IMR-90 (cell line): ENCODE measurements around the gene CCDC88C.

Experiments used
- CTCF ChIP-seq: conservative IDR thresholded peaks from 2 replicates; pipeline ENCODE4 v1.5.1; 2012; ENCODE audit warnings: mild to moderate bottlenecking, low read depth, low read length, improper control_type of control experiment
- MAZ ChIP-seq: IDR thresholded peaks from 2 replicates; pipeline ENCODE4 v1.6.1; 2012; ENCODE audit warnings: low read depth, mild to moderate bottlenecking, low read length, improper control_type of control experiment, moderate library complexity, borderline replicate concordance
- MXI1 ChIP-seq: IDR thresholded peaks from 2 replicates; pipeline ENCODE4 v1.6.1; 2012; ENCODE audit warnings: low read depth, mild to moderate bottlenecking, low read length, moderate library complexity, borderline replicate concordance
- POLR2A ChIP-seq: IDR thresholded peaks from 2 replicates; pipeline ENCODE4 v1.6.1; 2012; ENCODE audit warnings: mild to moderate bottlenecking, low read depth, low read length
- RAD21 ChIP-seq: IDR thresholded peaks from 2 replicates; pipeline ENCODE4 v1.6.1; 2012; ENCODE audit warnings: low read length, improper control_type of control experiment
- RCOR1 ChIP-seq: IDR thresholded peaks from 2 replicates; pipeline ENCODE4 v1.6.1; 2012; ENCODE audit warnings: mild to moderate bottlenecking, low read length, improper control_type of control experiment; ENCODE audit not compliant: insufficient replicate concordance
- RFX5 ChIP-seq: IDR thresholded peaks from 2 replicates; pipeline ENCODE4 v1.8.0; 2012; ENCODE audit warnings: low read depth, mild to moderate bottlenecking, low read length, moderate library complexity
- SMC3 ChIP-seq: fragments of 150-350 bp; IDR thresholded peaks from 2 replicates; pipeline ENCODE4 v1.6.1; 2016; ENCODE audit warnings: low read depth, mild to moderate bottlenecking, antibody characterized with exemption, low read length, moderate library complexity
- USF2 ChIP-seq: fragments of 150-350 bp; IDR thresholded peaks from 2 replicates; pipeline ENCODE4 v1.6.1; 2017; ENCODE audit warnings: mild to moderate bottlenecking, antibody characterized with exemption, low read length, low read depth

- TF ChIP-seq POLR2A = no peak
- no peak for TF ChIP-seq CTCF
- TF ChIP-seq RAD21 = no peak
- no peak for TF ChIP-seq USF2
- TF ChIP-seq MAZ = no peak
- TF ChIP-seq RFX5 = no peak
- TF ChIP-seq SMC3 = no peak
- TF ChIP-seq MXI1 = no peak
- TF ChIP-seq RCOR1 = no peak
Measured at GRCh38 chr14:91409928-91410718, 7.5 kb downstream of the CCDC88C start.
